A549 (cell line): ENCODE measurements around the gene MTHFD2. TPM values are rescaled to one million over a fixed set of nuclear protein-coding genes. Genes with fewer than 3 reads are reported as not detected.

Experiments used
- ATAC-seq, 2 experiments: fragments of 200-7000 bp in 1 of 2; fragments of >200 bp in 1 of 2; cut with Nextera tagmentation in 1 of 2; cut with Tn5 transposase in 1 of 2; 3 replicates each; pipeline versions ENCODE4 v1.8.0 to v1.9.1; 2018 to 2020; ENCODE audit warnings: mild to moderate bottlenecking in 1 of 2, moderate library complexity in 1 of 2
- CTCF ChIA-PET: fragments of 300-600 bp; sonication (Branson Sonifier 250); formaldehyde crosslinking; extraction: SDS; loops from one replicate; lab custom pipeline; 2021; ENCODE audit warnings: antibody characterized with exemption, inconsistent platforms; lab: Yijun Ruan, JAX
- POLR2A ChIA-PET: fragments of 350-600 bp; formaldehyde crosslinking; extraction: SDS; loops from one replicate; lab custom pipeline; 2021; ENCODE audit warnings: antibody characterized with exemption, inconsistent platforms; lab: Yijun Ruan, JAX
- DNase-seq, 2 experiments: peaks; one replicate each; pipeline versions ENCODE4 v3.0.0 to v3.0.0-alpha.2; 2011 to 2016; ENCODE audit warnings: low read depth in 1 of 2, low spot score in 1 of 2
- FAIRE-seq: peaks from 2 replicates; lab custom pipeline; 2011; peaks lifted over from hg19 to GRCh38; lab: Jason Lieb, UNC
- H3K27ac ChIP-seq, 2 experiments: fragments of >200 bp; sonication (Bioruptor Twin); formaldehyde crosslinking; 3 replicates each; pipeline ENCODE4 v1.5.1; 2016 to 2017
- H3K4me1 ChIP-seq: fragments of >200 bp; sonication (Bioruptor Twin); formaldehyde crosslinking; 3 replicates; pipeline ENCODE4 v1.6.1; 2016
- H3K4me2 ChIP-seq: fragments of >200 bp; sonication (Bioruptor Twin); formaldehyde crosslinking; 3 replicates; pipeline ENCODE4 v1.6.1; 2016
- H3K4me3 ChIP-seq: fragments of >200 bp; sonication (Bioruptor Twin); formaldehyde crosslinking; 3 replicates; pipeline ENCODE4 v1.5.1; 2016
- H3K9me3 ChIP-seq: fragments of >200 bp; sonication (Bioruptor Twin); formaldehyde crosslinking; 3 replicates; pipeline ENCODE4 v1.6.1; 2016
- BCL3 ChIP-seq: fragments of >200 bp; sonication (Bioruptor Twin); formaldehyde crosslinking; IDR thresholded peaks from 3 replicates; pipeline ENCODE4 v1.6.1; 2016
- CEBPB ChIP-seq, 2 experiments: fragments of >200 bp in 1 of 2; sonication (Bioruptor Twin) in 1 of 2; formaldehyde crosslinking in 1 of 2; IDR thresholded peaks; 2 replicates each; pipeline ENCODE4 v1.6.1; 2012 to 2016
- CHD2 ChIP-seq: fragments of 150-350 bp; IDR thresholded peaks from 2 replicates; pipeline ENCODE4 v1.6.1; 2014; ENCODE audit warnings: low read length; ENCODE audit not compliant: partially characterized antibody
- EHF ChIP-seq: fragments of 250-450 bp; sonication (Bioruptor Pico); IDR thresholded peaks from 2 replicates; pipeline ENCODE4 v1.5.0; 2020; ENCODE audit warnings: mild to moderate bottlenecking
- FOXS1 ChIP-seq: fragments of 250-450 bp; sonication (Bioruptor Pico); IDR thresholded peaks from 2 replicates; pipeline ENCODE4 v1.5.0; 2020; ENCODE audit warnings: mild to moderate bottlenecking, moderate library complexity
- HDAC2 ChIP-seq: fragments of 200-600 bp; sonication (generic); IDR thresholded peaks from 2 replicates; pipeline ENCODE4 v1.6.1; 2016
- HEYL ChIP-seq: fragments of 250-450 bp; sonication (Bioruptor Pico); IDR thresholded peaks from 2 replicates; pipeline ENCODE4 v1.8.0; 2021; ENCODE audit warnings: mild to moderate bottlenecking, moderate library complexity
- HMGXB4 ChIP-seq: fragments of 250-450 bp; sonication (Bioruptor Pico); IDR thresholded peaks from 2 replicates; pipeline ENCODE4 v1.5.0; 2021; ENCODE audit warnings: mild to moderate bottlenecking, moderate library complexity, borderline replicate concordance
- JUNB ChIP-seq: fragments of >200 bp; sonication (Bioruptor Twin); formaldehyde crosslinking; IDR thresholded peaks from 2 replicates; pipeline ENCODE4 v1.6.1; 2016
- KDM1A ChIP-seq: fragments of 200-600 bp; sonication (generic); IDR thresholded peaks from 2 replicates; pipeline ENCODE4 v1.6.1; 2016; ENCODE audit warnings: low read depth, mild to moderate bottlenecking
- KDM5A ChIP-seq: fragments of 200-600 bp; sonication (generic); IDR thresholded peaks from 2 replicates; pipeline ENCODE4 v1.6.1; 2016; ENCODE audit warnings: antibody characterized with exemption, mild to moderate bottlenecking
- NR3C1 ChIP-seq: fragments of >200 bp; sonication (Bioruptor Twin); formaldehyde crosslinking; IDR thresholded peaks from 3 replicates; pipeline ENCODE4 v1.6.1; 2017
- PHF8 ChIP-seq: fragments of 200-600 bp; sonication (generic); IDR thresholded peaks from 2 replicates; pipeline ENCODE4 v1.6.1; 2016; ENCODE audit warnings: low read depth, mild to moderate bottlenecking, antibody characterized with exemption, moderate library complexity, borderline replicate concordance
- POLR2A ChIP-seq: IDR thresholded peaks from 2 replicates; pipeline ENCODE4 v1.6.1; 2012; ENCODE audit warnings: mild to moderate bottlenecking, low read length
- POLR2AphosphoS2 ChIP-seq: conservative IDR thresholded peaks from 2 replicates; pipeline ENCODE4 v1.6.1; 2012; ENCODE audit warnings: low read length, improper control_type of control experiment, inconsistent platforms
- RAD21 ChIP-seq, 2 experiments: fragments of >200 bp in 1 of 2; sonication (Bioruptor Twin) in 1 of 2; formaldehyde crosslinking in 1 of 2; IDR thresholded peaks in 1 of 2; conservative IDR thresholded peaks in 1 of 2; 2 replicates in 1 of 2; 3 replicates in 1 of 2; pipeline ENCODE4 v1.6.1; 2012 to 2018; ENCODE audit warnings: inconsistent platforms in 1 of 2
- RFX5 ChIP-seq: fragments of 450-650 bp; IDR thresholded peaks from 2 replicates; pipeline ENCODE4 v1.7.1; 2014; ENCODE audit warnings: antibody characterized with exemption, mild to moderate bottlenecking, moderate library complexity
- RNF2 ChIP-seq: fragments of 200-600 bp; sonication (generic); IDR thresholded peaks from 2 replicates; pipeline ENCODE4 v1.6.1; 2016; ENCODE audit warnings: low read depth, mild to moderate bottlenecking, antibody characterized with exemption, moderate library complexity, borderline replicate concordance
- SMC3 ChIP-seq: fragments of >200 bp; sonication (Bioruptor Twin); formaldehyde crosslinking; IDR thresholded peaks from 3 replicates; pipeline ENCODE4 v1.6.1; 2018; ENCODE audit warnings: inconsistent platforms
- TFCP2L1 ChIP-seq: fragments of 250-450 bp; sonication (Bioruptor Pico); IDR thresholded peaks from 2 replicates; pipeline ENCODE4 v1.5.0; 2021; ENCODE audit warnings: mild to moderate bottlenecking
- USF2 ChIP-seq: fragments of 450-650 bp; IDR thresholded peaks from 2 replicates; pipeline ENCODE4 v1.6.1; 2014; ENCODE audit warnings: antibody characterized with exemption
- ZC3H11A ChIP-seq: fragments of 450-650 bp; IDR thresholded peaks from 2 replicates; pipeline ENCODE4 v1.6.1; 2014; ENCODE audit warnings: antibody characterized with exemption, mild to moderate bottlenecking
- ZSCAN20 ChIP-seq: fragments of 250-450 bp; sonication (Bioruptor Pico); IDR thresholded peaks from 2 replicates; pipeline ENCODE4 v1.8.0; 2022; ENCODE audit warnings: mild to moderate bottlenecking, moderate library complexity
- WGBS: methylation state at CpG from one replicate; pipeline ENCODE4 v1.1.6; 2017; ENCODE audit errors: missing lambda C conversion rate; 5-methylcytosine and 5-hydroxymethylcytosine counted together
- polyA plus RNA-seq, 4 experiments: library from polyadenylated mRNA; depleted of rRNA in 3 of 4; stranded (reverse); fragments of >200 nt; fragmentation: RNase III in 1 of 4; extraction: RNeasy Plus Mini Kit Qiagen cat#74134 plus additional on column Dnase treatment in 1 of 4; gene quantifications; 2 replicates in 3 of 4; 3 replicates in 1 of 4; pipeline ENCODE4 v1.2.3, GENCODE V29; 2011 to 2017

The MTHFD2 gene
- polyA plus RNA-seq, 2 of the 4 experiments (the other 2 are of a cell fraction) = 149 to 608 TPM

GRCh38 chr2:74205596-74205995 lies 7.2 kb downstream of the MTHFD2 start:
- ChIA-PET CTCF (interaction anchor here (1.3 to 1.7 kb wide), 3 partner anchors 27 to 44 kb away, joined by 3 to 4 read pairs (median 4); partner anchors contain the start of gene MOB1A), POLR2A (interaction anchor here (1.2 to 1.6 kb wide), 3 partner anchors 9 to 27 kb away, joined by 4 to 6 read pairs (median 5); partner anchors contain the start of gene MOB1A)
- no peak for TF ChIP-seq POLR2A
- no peak for TF ChIP-seq PHF8
- TF ChIP-seq NR3C1 = no peak
- TF ChIP-seq JUNB = no peak
- TF ChIP-seq HMGXB4 (CRISPR knock-in tag) = no peak
- TF ChIP-seq ZSCAN20 (CRISPR knock-in tag) = no peak
- no peak for TF ChIP-seq KDM1A
- no peak for TF ChIP-seq CEBPB (IDR thresholded peaks at IDR 0.05)
- TF ChIP-seq FOXS1 (CRISPR knock-in tag) = no peak
- TF ChIP-seq BCL3 = no peak
- no peak for TF ChIP-seq RFX5
- no peak for TF ChIP-seq RNF2
- no peak; the same call in 1 of the 2 replicates for TF ChIP-seq POLR2AphosphoS2
- TF ChIP-seq TFCP2L1 (CRISPR knock-in tag) = no peak
- no peak for TF ChIP-seq HEYL (CRISPR knock-in tag)
- TF ChIP-seq EHF (CRISPR knock-in tag) = no peak
- TF ChIP-seq SMC3 = no peak
- no peak for TF ChIP-seq HDAC2
- TF ChIP-seq KDM5A = no peak
- no peak overlapping the region for H3K27ac ChIP-seq
- no peak overlapping the region for H3K4me3 ChIP-seq
- no peak for DNase-seq
- no peak for FAIRE-seq
- peak overlapping the region; percentile 30 for H3K4me2 ChIP-seq
- H3K9me3 ChIP-seq = no peaks in the 10 kb centered on the region
- peaks cover 57% of the 10 kb centered on the region for H3K4me1 ChIP-seq
- peak; percentile 26 to 37; a peak in 3 of 6 replicates for ATAC-seq
- WGBS = 68% methylated on average over 6 of the region's 6 CpGs

GRCh38 chr2:74206180-74206688 lies 7.8 kb downstream of the MTHFD2 start:
- no peak for DNase-seq
- no peak overlapping the region for H3K4me3 ChIP-seq
- ChIA-PET POLR2A (interaction anchor here (1.2 to 1.6 kb wide), 4 partner anchors 8 to 28 kb away, joined by 4 to 6 read pairs (median 4); partner anchors contain the start of gene MOB1A), CTCF (interaction anchor here (1.3 kb wide), 1 partner anchor 28 kb away, joined by 4 read pairs; the partner anchor contains the start of gene MOB1A)
- FAIRE-seq = no peak
- H3K4me1 ChIP-seq = peaks cover 51% of the 10 kb centered on the region
- peak overlapping the region; percentile 30 for H3K4me2 ChIP-seq
- no peak for TF ChIP-seq RAD21 (conservative IDR thresholded peaks at IDR 0.05 in 1 of 2, IDR thresholded peaks at IDR 0.05 in 1 of 2)
- no peak for TF ChIP-seq USF2
- TF ChIP-seq PHF8 = no peak
- no peak for TF ChIP-seq ZC3H11A
- peak; percentile 59 to 81; a peak in 2 of 4 replicates for TF ChIP-seq CEBPB (IDR thresholded peaks at IDR 0.05)
- no peak for TF ChIP-seq CHD2
- H3K9me3 ChIP-seq = no peaks in the 10 kb centered on the region
- peak; percentile 15 to 37; a peak in 3 of 6 replicates for ATAC-seq
- WGBS = 70% methylated on average over 6 of the region's 6 CpGs
- H3K27ac ChIP-seq = no peak overlapping the region
